ENCODE measurements around the gene FA2H. TPM values are rescaled to one million over a fixed set of nuclear protein-coding genes. Genes with fewer than 3 reads are reported as not detected.
"Not testable (repeated sequence)": the region's sequence is repeated elsewhere in the genome, so short reads cannot be mapped to it uniquely, and the experiment has no call there.

The FA2H gene
- total RNA-seq, 2 donors from 2014 or later = 0.19 TPM; not detected in 1

DNA sequence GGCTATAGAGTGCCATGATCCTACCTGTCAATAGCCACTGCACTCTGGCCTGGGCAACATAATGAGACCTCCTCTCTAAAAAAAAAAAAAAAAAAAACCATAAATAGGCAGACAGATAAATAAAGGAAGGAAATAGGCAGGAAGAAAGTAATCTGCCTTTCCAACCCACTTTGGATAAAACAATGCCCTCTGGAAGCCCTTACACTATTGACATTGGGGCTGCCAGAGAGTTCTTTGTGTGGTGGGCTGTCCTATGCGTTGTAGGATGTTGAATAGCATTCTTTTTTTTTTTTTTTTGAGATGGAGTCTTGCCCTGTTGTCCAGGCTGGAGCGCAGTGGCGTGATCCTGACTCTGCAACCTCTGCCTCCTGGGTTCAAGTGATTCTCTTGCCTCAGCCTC is 100.7 kb downstream of the FA2H start:
- ATAC-seq (replicated peaks) = no peak
- H3K27me3 Mint-ChIP-seq = no peaks in the 10 kb centered on the region
- H3K27ac Mint-ChIP-seq = no peak overlapping the region
- no peaks in the 10 kb centered on the region for H3K9me3 Mint-ChIP-seq
- H3K36me3 Mint-ChIP-seq (ENCODE audit: low read depth) = peaks cover 76% of the 10 kb centered on the region
- H3K4me3 Mint-ChIP-seq = no peak overlapping the region
- no peaks in the 10 kb centered on the region for H3K4me1 Mint-ChIP-seq

DNA sequence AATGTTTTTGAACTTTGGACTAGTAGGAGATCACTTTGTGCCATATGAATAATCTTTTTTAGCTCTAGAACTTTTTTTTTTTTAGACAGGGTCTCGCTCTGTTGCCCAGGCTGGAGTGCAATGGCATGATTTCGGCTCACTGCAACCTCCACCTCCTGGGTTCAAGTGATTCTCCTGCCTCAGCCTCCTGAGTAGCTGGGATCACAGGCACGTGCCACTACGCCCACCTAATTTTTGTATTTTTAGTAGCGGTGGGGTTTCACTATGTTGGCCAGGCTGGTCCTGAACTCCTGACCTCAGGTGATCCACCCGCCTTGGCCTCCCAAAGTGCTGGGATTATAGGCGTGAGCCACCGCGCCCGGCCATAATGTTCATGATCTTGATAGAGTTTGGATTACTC is 105.7 kb downstream of the FA2H start:
- H3K4me3 Mint-ChIP-seq = peak overlapping the region; percentile 96
- H3K4me1 Mint-ChIP-seq; H3K9me3 Mint-ChIP-seq; H3K27me3 Mint-ChIP-seq; ATAC-seq (replicated peaks); H3K27ac Mint-ChIP-seq: not testable (repeated sequence)
- H3K36me3 Mint-ChIP-seq (ENCODE audit: low read depth) = peaks cover 57% of the 10 kb centered on the region

DNA sequence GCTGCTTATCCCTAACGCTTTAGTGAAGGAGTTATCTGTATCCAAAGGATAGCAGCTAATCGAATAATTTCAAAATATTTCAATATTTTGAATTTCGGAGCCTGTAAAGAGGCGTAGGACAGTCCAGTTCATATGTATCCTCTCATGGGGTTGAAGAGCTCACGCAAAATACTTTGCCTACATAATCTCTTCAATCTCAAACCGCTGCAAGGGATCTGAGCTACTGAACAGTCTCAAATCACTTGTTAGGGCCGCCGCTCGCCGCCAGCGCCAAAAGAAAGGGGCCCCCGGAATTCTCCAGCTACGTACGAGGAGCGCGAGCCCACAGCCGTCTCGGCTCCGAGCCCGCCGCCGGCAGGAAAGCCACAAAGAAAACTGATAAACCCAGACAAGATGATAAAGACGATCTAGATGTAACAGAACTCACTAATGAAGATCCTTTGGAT is 107.3 kb downstream of the FA2H start:
- Mint-ChIP-seq H3K27me3 (no peaks in the 10 kb centered on the region), H3K27ac (peak overlapping the region; percentile 96)

DNA sequence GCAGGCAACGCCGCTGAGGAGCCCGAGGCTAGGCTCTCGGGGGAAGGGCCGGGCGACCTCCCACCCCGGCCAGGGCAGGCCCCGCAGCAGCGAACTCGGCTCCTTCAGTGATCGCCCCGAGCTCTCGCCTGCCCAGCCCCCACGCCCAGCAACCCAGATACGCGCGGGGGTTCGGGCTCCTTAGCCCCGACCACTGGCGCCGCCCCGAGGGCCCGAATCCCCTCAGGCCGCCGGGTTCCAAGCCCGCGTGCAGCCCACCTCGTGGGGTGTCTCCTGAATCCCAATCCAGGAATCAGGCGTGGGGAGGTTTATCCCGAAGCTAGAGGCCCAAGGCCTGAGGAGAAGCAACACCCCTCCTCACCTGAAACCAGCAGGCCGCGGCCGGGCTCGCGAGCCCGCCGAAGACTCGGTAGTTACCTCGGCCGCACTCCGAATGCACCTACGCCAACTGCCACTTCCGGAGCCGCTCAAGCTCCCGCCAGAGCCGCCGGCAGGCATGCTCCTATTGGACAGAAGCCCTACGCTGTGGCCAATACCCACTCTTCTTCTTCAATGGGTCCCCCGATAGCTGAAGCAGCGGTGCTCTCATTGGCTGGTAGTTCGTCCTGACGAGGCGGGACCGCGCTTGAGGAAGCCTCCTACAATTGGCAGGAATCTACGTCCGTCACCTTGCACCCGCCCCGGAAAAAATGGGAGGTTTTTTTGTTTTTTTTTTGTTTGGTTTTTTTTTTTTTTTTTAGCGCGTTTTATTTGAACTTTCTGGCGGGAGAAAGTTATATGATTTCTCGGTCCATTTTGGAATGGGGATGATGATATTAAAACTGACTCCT is 108.0 kb downstream of the FA2H start, which contains the start of gene RFWD3:
RFWD3 (minus strand) TSS at position 453 of the 830 bp plus-strand sequence. CDS start 5,428 bp downstream, outside the sequence.
- peaks cover 57% of the 10 kb centered on the region for H3K36me3 Mint-ChIP-seq (ENCODE audit: low read depth)
- H3K4me1 Mint-ChIP-seq = peaks cover 22% of the 10 kb centered on the region
- H3K27me3 Mint-ChIP-seq = no peaks in the 10 kb centered on the region
- H3K4me3 Mint-ChIP-seq = peak within 1 kb of the TSS; percentile 96
- H3K27ac Mint-ChIP-seq = peak within 1 kb of the TSS; percentile 96
- ATAC-seq (replicated peaks) = peak; percentile 100
- H3K9me3 Mint-ChIP-seq = no peaks in the 10 kb centered on the region

More for the DNA sequence above, 107.3 kb downstream of the FA2H start:
- Mint-ChIP-seq H3K36me3 (ENCODE audit: low read depth) (peaks cover 57% of the 10 kb centered on the region), H3K4me1 (peaks cover 19% of the 10 kb centered on the region), H3K4me3 (peak overlapping the region; percentile 96), H3K9me3 (no peaks in the 10 kb centered on the region)
- ATAC-seq (replicated peaks) = no peak

DNA sequence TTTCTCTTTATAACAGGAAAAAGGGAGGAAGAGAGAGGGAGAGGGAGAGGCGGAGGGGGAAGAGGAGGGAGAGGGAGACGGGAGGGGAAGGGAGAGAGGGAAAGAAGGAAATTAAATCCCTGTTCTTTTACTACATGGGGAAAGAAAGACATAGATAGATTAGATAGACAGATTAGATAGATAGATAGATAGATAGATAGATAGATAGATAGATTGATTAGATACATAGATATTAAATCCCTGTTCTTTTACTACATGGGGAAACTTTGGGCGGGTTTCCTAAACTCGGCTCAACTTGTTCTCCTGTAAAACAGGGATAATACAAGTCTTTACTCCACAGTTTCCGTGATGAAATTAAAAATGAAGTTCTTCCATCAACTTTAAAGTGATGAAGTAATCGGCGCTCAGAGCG is 108.6 kb downstream of the FA2H start:
- H3K4me1 Mint-ChIP-seq = peaks cover 23% of the 10 kb centered on the region
- H3K27me3 Mint-ChIP-seq = no peaks in the 10 kb centered on the region
- ATAC-seq (replicated peaks) = no peak
- H3K9me3 Mint-ChIP-seq = no peaks in the 10 kb centered on the region
- peak overlapping the region; percentile 96 for H3K4me3 Mint-ChIP-seq
- peak overlapping the region; percentile 82 for H3K27ac Mint-ChIP-seq
- peaks cover 59% of the 10 kb centered on the region for H3K36me3 Mint-ChIP-seq (ENCODE audit: low read depth)

Other genes with a start within 250 kb of the FA2H start
- gene GLG1, start 167.7 kb downstream of the FA2H start, total RNA-seq = 10 to 100 TPM; 62.6 to 74.1 TPM
- 100 to 1,000 TPM in 1 of 2 donors, 10 to 100 TPM in 1; 71.5 to 109 TPM for gene RFWD3, start 107.9 kb downstream of the FA2H start, total RNA-seq
- 10 to 100 TPM; 25.6 to 35.6 TPM for gene MLKL, start 74.0 kb downstream of the FA2H start, total RNA-seq
- gene WDR59, start 210.3 kb upstream of the FA2H start, total RNA-seq = 100 to 1,000 TPM; 107 to 154 TPM
- 10 to 100 TPM; 58.2 to 88.4 TPM for gene ZNRF1, start 224.2 kb upstream of the FA2H start, total RNA-seq

Measured in activated T-helper 17 cell treated with anti-CD3 and anti-CD28 coated beads, Interleukin-2, amount 50 U/mL, for 72 hours (primary cell).